K562 (cell line): ENCODE measurements around the gene PPP1R15A. TPM values are rescaled to one million over a fixed set of nuclear protein-coding genes. Genes with fewer than 3 reads are reported as not detected.
"Not testable (repeated sequence)": the region's sequence is repeated elsewhere in the genome, so short reads cannot be mapped to it uniquely, and the experiment has no call there.

ENCODE experiments used
- ATAC-seq: fragments of 200-7000 bp; cut with Tn5 transposase; 3 replicates; pipeline ENCODE4 v1.9.1; 2020; ENCODE audit warnings: moderate library complexity
- BruUV-seq: library from RNA; stranded (reverse); fragments of 400-500 nt; replicated peaks from 2 replicates; lab custom pipeline; 2021; lab: Mats Ljungman, UMichigan
- CTCF ChIA-PET: fragments of 300-600 bp; formaldehyde crosslinking; extraction: SDS; loops from one replicate; lab custom pipeline; 2021; ENCODE audit warnings: low intra/inter-chr PET ratio; lab: Yijun Ruan, JAX
- POLR2A ChIA-PET: fragments of 300-600, 350-650 bp; sonication (Branson Sonifier 250); formaldehyde crosslinking; extraction: SDS; loops from one replicate; lab custom pipeline; 2021; ENCODE audit warnings: antibody characterized with exemption, inconsistent platforms; lab: Yijun Ruan, JAX
- DNase-seq, 4 experiments: peaks; one replicate each; pipeline versions ENCODE4 v3.0.0 to v3.0.0-alpha.2; 2011 to 2018; ENCODE audit warnings: low spot score in 3 of 4, mixed read lengths in 3 of 4; ENCODE audit errors: extremely low read depth in 1 of 4
- FAIRE-seq: peaks from 2 replicates; lab custom pipeline; 2011; peaks lifted over from hg19 to GRCh38; lab: Jason Lieb, UNC
- H2AFZ ChIP-seq: 2 replicates; pipeline ENCODE4 v1.6.0; 2011; ENCODE audit warnings: low read depth, low read length, control low read depth, inconsistent platforms
- H3K27ac ChIP-seq: fragments of 200-600 bp; 3 replicates; pipeline ENCODE4 v1.8.0; 2011; ENCODE audit warnings: low read depth, mild to moderate bottlenecking, control low read depth, inconsistent platforms, low read length, moderate library complexity, mixed read lengths; ENCODE audit errors: extremely low read depth
- H3K27me3 ChIP-seq, 2 experiments: fragments of 300-600 bp in 1 of 2; 2 replicates in 1 of 2; 3 replicates in 1 of 2; pipeline versions ENCODE4 v1.6.0 to v1.8.0; 2011; ENCODE audit warnings: inconsistent platforms in 2 of 2, low read length in 2 of 2, mild to moderate bottlenecking in 1 of 2, mixed read lengths in 1 of 2, moderate library complexity in 1 of 2; ENCODE audit not compliant: control insufficient read depth in 2 of 2, insufficient read depth in 2 of 2
- H3K36me3 ChIP-seq: fragments of 300-600 bp; 3 replicates; pipeline ENCODE4 v1.8.0; 2011; ENCODE audit warnings: mild to moderate bottlenecking, low read length, inconsistent platforms; ENCODE audit not compliant: control insufficient read depth, insufficient read depth
- H3K4me1 ChIP-seq, 2 experiments: fragments of 200-600 bp in 1 of 2; replicated peaks in 1 of 2; 2 replicates in 1 of 2; 3 replicates in 1 of 2; pipeline versions ENCODE4 v1.5.1 to v1.8.0; 2011; ENCODE audit warnings: inconsistent platforms in 2 of 2, low read length in 2 of 2, mild to moderate bottlenecking in 1 of 2, mixed read lengths in 1 of 2, moderate library complexity in 1 of 2; ENCODE audit not compliant: control insufficient read depth in 2 of 2, insufficient read depth in 2 of 2
- H3K4me2 ChIP-seq: 2 replicates; pipeline ENCODE4 v1.6.1; 2011; ENCODE audit warnings: low read length, control low read depth, inconsistent platforms, mixed read lengths; ENCODE audit not compliant: insufficient read depth
- H3K4me3 ChIP-seq: fragments of 200-600 bp; sonication (generic), shearing (Covaris generic); 2 replicates; pipeline ENCODE4 v1.5.1; 2016; ENCODE audit warnings: control low read depth, inconsistent platforms
- H3K79me2 ChIP-seq: fragments of 200-600 bp; 3 replicates; pipeline ENCODE4 v1.8.0; 2011; ENCODE audit warnings: low read length, inconsistent platforms; ENCODE audit not compliant: control insufficient read depth, insufficient read depth
- H3K9ac ChIP-seq, 2 experiments: 2 replicates each; pipeline versions ENCODE4 v1.6.0 to v1.6.1; 2011; ENCODE audit warnings: low read depth in 2 of 2, low read length in 2 of 2, control low read depth in 1 of 2, inconsistent platforms in 1 of 2, mild to moderate bottlenecking in 1 of 2, mixed read lengths in 1 of 2; ENCODE audit not compliant: insufficient read depth in 1 of 2
- H3K9me1 ChIP-seq: one replicate; pipeline ENCODE4 v1.6.0; 2011; ENCODE audit warnings: inconsistent platforms, mild to moderate bottlenecking, low read length, moderate library complexity; ENCODE audit not compliant: control insufficient read depth, insufficient read depth
- H3K9me3 ChIP-seq: replicated peaks from 2 replicates; pipeline ENCODE4 v1.5.1; 2011; ENCODE audit warnings: low read depth, low read length, inconsistent platforms; ENCODE audit not compliant: control insufficient read depth, insufficient read depth
- H4K20me1 ChIP-seq: replicated peaks from 2 replicates; pipeline ENCODE4 v1.6.1; 2011; ENCODE audit warnings: low read length, inconsistent platforms, mixed read lengths; ENCODE audit not compliant: control insufficient read depth, insufficient read depth
- RBFOX2 ChIP-seq: fragments of 200-400 bp; formaldehyde crosslinking; IDR thresholded peaks from 2 replicates; pipeline ENCODE4 v1.6.1; 2017; ENCODE audit warnings: low read depth, mild to moderate bottlenecking, low read length, moderate library complexity
- ZNF280A ChIP-seq: fragments of 450-650 bp; IDR thresholded peaks from 2 replicates; pipeline ENCODE4 v1.6.1; 2018; ENCODE audit warnings: mild to moderate bottlenecking, low read depth; ENCODE audit not compliant: partially characterized antibody
- WGBS: fragments of 100-300 bp; shearing (Covaris generic); methylation state at CpG from one replicate; pipeline ENCODE4 v1.1.6; 2016; ENCODE audit warnings: low coverage, mixed read lengths; ENCODE audit not compliant: insufficient coverage; ENCODE audit errors: missing lambda C conversion rate; 5-methylcytosine and 5-hydroxymethylcytosine counted together
- in situ Hi-C: fragments of 300-500 bp; cut with MboI; formaldehyde crosslinking; loops from 4 replicates; pipeline ENCODE4 v1.15.0; 2018; ENCODE audit warnings: inconsistent platforms, mixed read lengths
- intact Hi-C: fragments of 100-400 bp; cut with micrococcal nuclease; formaldehyde crosslinking; loops from 2 replicates; pipeline ENCODE4 v1.14.2; 2022
- polyA plus RNA-seq, 8 experiments: library from polyadenylated mRNA; depleted of rRNA in 4 of 8; stranded (reverse) in 5 of 8; unstranded in 3 of 8; fragments of >200 nt; fragmentation: Nextera tagmentation in 2 of 8; fragmentation: Illumina TruSeq in 1 of 8; extraction: Ambion mirVana in 2 of 8; extraction: Trizol in 1 of 8; gene quantifications; 2 replicates each; pipeline versions ENCODE4 v1.2.1 to v1.2.3, GENCODE V29; 2011 to 2014; ENCODE audit warnings: inconsistent platforms in 1 of 8, missing spikeins in 1 of 8
- total RNA-seq, 7 experiments: library from RNA; depleted of rRNA in 6 of 7; stranded (reverse); fragments of >200 nt in 6 of 7; fragmentation: Illumina TruSeq in 2 of 7; extraction: Trizol in 2 of 7; gene quantifications; 2 replicates each; pipeline versions ENCODE4 v1.2.1 to v1.2.3, GENCODE V29; 2011 to 2021; ENCODE audit warnings: low replicate concordance in 1 of 7

The PPP1R15A gene
- total and polyA plus RNA-seq, 9 of the 15 experiments (the other 6 are each of a cell fraction or from before 2014, with no cell fraction given): 0.42 to 73.7 (median 44.0) TPM

DNA sequence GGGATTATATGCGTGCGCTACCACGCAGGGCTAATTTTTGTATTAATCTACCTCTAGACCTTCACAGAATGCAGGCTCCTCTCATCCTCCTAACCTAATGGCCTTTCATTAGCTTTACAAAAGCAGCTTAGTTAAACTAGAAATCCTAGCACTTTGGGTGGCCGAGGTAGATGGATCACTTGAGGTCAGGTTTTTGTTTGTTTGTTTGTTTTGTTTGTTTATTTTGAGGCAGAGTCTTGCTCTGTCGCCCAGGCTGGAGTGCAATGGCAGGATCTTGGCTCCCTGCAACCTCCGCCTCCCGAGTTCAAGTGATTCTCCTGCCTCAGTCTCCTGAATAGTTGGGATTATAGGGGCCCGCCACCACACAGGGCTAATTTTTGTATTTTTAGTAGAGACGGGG lies 7.5 kb downstream of the PPP1R15A start:
- ATAC-seq, BruUV-seq, CTCF ChIA-PET, H3K4me3 ChIP-seq, FAIRE-seq, H2AFZ ChIP-seq, DNase-seq, H3K4me2 ChIP-seq, intact Hi-C loops, H3K9ac ChIP-seq, H3K9me1 ChIP-seq, H3K27me3 ChIP-seq, H3K9me3 ChIP-seq: not testable (repeated sequence)
- Histone ChIP-seq H3K79me2 (peaks cover 30% of the 10 kb centered on the region), H3K36me3 (peaks cover 27% of the 10 kb centered on the region), H4K20me1 (peaks cover 13% of the 10 kb centered on the region), H3K27ac (0 out of 3 replicates have a peak overlapping the region, but pooled peaks have one; percentile 56), H3K4me1 (peaks cover 25 to 36% of the 10 kb centered on the region in 2 experiments)
- peak; percentile 18 for TF ChIP-seq ZNF280A
- 0 out of 2 replicates have a peak, but pooled peaks have one; percentile 40 for TF ChIP-seq RBFOX2
- WGBS: 92% methylated on average over 9 of the region's 9 CpGs
- POLR2A ChIA-PET: interaction anchor here (0.9 to 12.2 kb wide), 15 partner anchors 9 to 480 kb away, joined by 3 to 439 read pairs (median 6); partner anchors contain the start of genes BAX, DHDH, FTL and GYS1
- in situ Hi-C loops: loop anchor here (10.0 kb wide), 1 partner anchor 85 kb away; the partner anchor contains the start of gene FTL
